ENCODE results near the gene AGO4. TPM values are rescaled to one million over a fixed set of nuclear protein-coding genes. Genes with fewer than 3 reads are reported as not detected.

The AGO4 gene
- total RNA-seq, 1 experiment from 2014 or later, result 17.1 TPM

GRCh38 chr1:35844826-35845225 is 37.0 kb downstream of the AGO4 start:
- 0 out of 2 replicates have a peak, but pooled peaks cover 2% of the 10 kb centered on the region for H3K36me3 ChIP-seq
- H3K27ac ChIP-seq, result no peak overlapping the region
- no peaks in the 10 kb centered on the region for H3K9me3 ChIP-seq (replicated peaks)
- H3K4me1 ChIP-seq, result peaks cover 6% of the 10 kb centered on the region
- no peaks in the 10 kb centered on the region for H3K27me3 ChIP-seq
- DNase-seq, result no peak
- no peak overlapping the region for H3K4me3 ChIP-seq

GRCh38 chr1:35845766-35846165 is 38.0 kb downstream of the AGO4 start:
- peak; percentile 56 to 70 for DNase-seq
- 0 out of 2 replicates have a peak, but pooled peaks cover 7% of the 10 kb centered on the region for H3K36me3 ChIP-seq
- no peak overlapping the region for H3K4me3 ChIP-seq
- peak overlapping the region; percentile 16 for H3K27ac ChIP-seq
- no peaks in the 10 kb centered on the region for H3K9me3 ChIP-seq (replicated peaks)
- peaks cover 6% of the 10 kb centered on the region for H3K4me1 ChIP-seq
- H3K27me3 ChIP-seq, result no peaks in the 10 kb centered on the region

- Histone ChIP-seq H3K27ac (no peak overlapping the region), H3K4me1 (peaks cover 6% of the 10 kb centered on the region), H3K4me3 (no peak overlapping the region), H3K27me3 (no peaks in the 10 kb centered on the region), H3K36me3 (peaks cover 10% of the 10 kb centered on the region), H3K9me3 (replicated peaks) (no peaks in the 10 kb centered on the region)
- no peak for DNase-seq
Measured at GRCh38 chr1:35847935-35848565, 40.2 kb downstream of the AGO4 start.

GRCh38 chr1:35850051-35850450 is 42.2 kb downstream of the AGO4 start:
- Histone ChIP-seq H3K27me3 (no peaks in the 10 kb centered on the region), H3K4me1 (peaks cover 6% of the 10 kb centered on the region), H3K9me3 (replicated peaks) (no peaks in the 10 kb centered on the region), H3K4me3 (no peak overlapping the region), H3K27ac (no peak overlapping the region), H3K36me3 (peaks cover 10% of the 10 kb centered on the region)
- no peak for DNase-seq

GRCh38 chr1:35850716-35851115 is 42.9 kb downstream of the AGO4 start:
- DNase-seq, result no peak
- peaks cover 10% of the 10 kb centered on the region for H3K36me3 ChIP-seq

GRCh38 chr1:35851132-35851869 is 43.5 kb downstream of the AGO4 start:
- no peak for DNase-seq
- Histone ChIP-seq H3K27me3 (no peaks in the 10 kb centered on the region), H3K9me3 (replicated peaks) (no peaks in the 10 kb centered on the region), H3K27ac (no peak overlapping the region), H3K4me3 (no peak overlapping the region), H3K4me1 (no peaks in the 10 kb centered on the region), H3K36me3 (peaks cover 10% of the 10 kb centered on the region)

More at GRCh38 chr1:35850716-35851115, 42.9 kb downstream of the AGO4 start:
- H3K9me3 ChIP-seq (replicated peaks), result no peaks in the 10 kb centered on the region
- no peak overlapping the region for H3K4me3 ChIP-seq
- no peaks in the 10 kb centered on the region for H3K27me3 ChIP-seq
- no peak overlapping the region for H3K27ac ChIP-seq
- H3K4me1 ChIP-seq, result peaks cover under 1% of the 10 kb centered on the region

- no peak overlapping the region for H3K27ac ChIP-seq
- H3K4me3 ChIP-seq, result no peak overlapping the region
- H3K27me3 ChIP-seq, result no peaks in the 10 kb centered on the region
- no peak for DNase-seq
- no peaks in the 10 kb centered on the region for H3K9me3 ChIP-seq (replicated peaks)
- H3K4me1 ChIP-seq, result no peaks in the 10 kb centered on the region
- peaks cover 10% of the 10 kb centered on the region for H3K36me3 ChIP-seq
Measured at GRCh38 chr1:35852241-35852640, 44.4 kb downstream of the AGO4 start.

GRCh38 chr1:35854989-35855700 is 47.3 kb downstream of the AGO4 start:
- H3K36me3 ChIP-seq, result peaks cover 5% of the 10 kb centered on the region
- H3K4me1 ChIP-seq, result no peaks in the 10 kb centered on the region
- H3K27me3 ChIP-seq, result no peaks in the 10 kb centered on the region
- no peaks in the 10 kb centered on the region for H3K9me3 ChIP-seq (replicated peaks)
- no peak for DNase-seq
- H3K4me3 ChIP-seq, result no peak overlapping the region
- no peak overlapping the region for H3K27ac ChIP-seq

- no peaks in the 10 kb centered on the region; the same call in 1 of the 2 replicates for H3K36me3 ChIP-seq
- no peak for DNase-seq
- no peaks in the 10 kb centered on the region for H3K27me3 ChIP-seq
Measured at GRCh38 chr1:35856964-35857363, 49.1 kb downstream of the AGO4 start.

GRCh38 chr1:35857830-35858229 is 50.0 kb downstream of the AGO4 start:
- Histone ChIP-seq H3K4me3 (no peak overlapping the region), H3K36me3 (no peaks in the 10 kb centered on the region; the same call in 1 of the 2 replicates), H3K27me3 (no peaks in the 10 kb centered on the region), H3K9me3 (replicated peaks) (no peaks in the 10 kb centered on the region), H3K27ac (no peak overlapping the region), H3K4me1 (no peaks in the 10 kb centered on the region)
- DNase-seq, result peak in 1 of 2 experiments; percentile 18

More at GRCh38 chr1:35856964-35857363, 49.1 kb downstream of the AGO4 start:
- Histone ChIP-seq H3K4me3 (no peak overlapping the region), H3K4me1 (no peaks in the 10 kb centered on the region), H3K9me3 (replicated peaks) (no peaks in the 10 kb centered on the region), H3K27ac (no peak overlapping the region)

- H3K9me3 ChIP-seq (replicated peaks), result no peaks in the 10 kb centered on the region
- H3K27ac ChIP-seq, result no peak overlapping the region
- DNase-seq, result no peak
- H3K36me3 ChIP-seq, result no peaks in the 10 kb centered on the region
- H3K4me3 ChIP-seq, result no peak overlapping the region
- no peaks in the 10 kb centered on the region for H3K27me3 ChIP-seq
- H3K4me1 ChIP-seq, result no peaks in the 10 kb centered on the region
Measured at GRCh38 chr1:35860696-35861095, 52.9 kb downstream of the AGO4 start.

- H3K4me3 ChIP-seq, result no peak overlapping the region
- no peak overlapping the region for H3K27ac ChIP-seq
- DNase-seq, result no peak
- no peaks in the 10 kb centered on the region for H3K4me1 ChIP-seq
- H3K27me3 ChIP-seq, result no peaks in the 10 kb centered on the region
- H3K36me3 ChIP-seq, result no peaks in the 10 kb centered on the region
- no peaks in the 10 kb centered on the region for H3K9me3 ChIP-seq (replicated peaks)
Measured at GRCh38 chr1:35863136-35863535, 55.3 kb downstream of the AGO4 start.

GRCh38 chr1:35863881-35864625 is 56.2 kb downstream of the AGO4 start:
- Histone ChIP-seq H3K4me1 (no peaks in the 10 kb centered on the region), H3K4me3 (no peak overlapping the region), H3K27me3 (no peaks in the 10 kb centered on the region), H3K9me3 (replicated peaks) (no peaks in the 10 kb centered on the region), H3K27ac (no peak overlapping the region), H3K36me3 (no peaks in the 10 kb centered on the region)
- DNase-seq, result no peak

GRCh38 chr1:35864813-35865212 is 57.0 kb downstream of the AGO4 start:
- Histone ChIP-seq H3K4me1 (no peaks in the 10 kb centered on the region), H3K4me3 (no peak overlapping the region), H3K27me3 (no peaks in the 10 kb centered on the region), H3K9me3 (replicated peaks) (no peaks in the 10 kb centered on the region), H3K27ac (no peak overlapping the region), H3K36me3 (no peaks in the 10 kb centered on the region)
- DNase-seq, result no peak

Measured in SJCRH30 (cell line).